GM23338 (cell line): ENCODE data around the gene CORO1C. TPM values are rescaled to one million over a fixed set of nuclear protein-coding genes. Genes with fewer than 3 reads are reported as not detected.

Source experiments
- ATAC-seq: fragments of 200-7000 bp; cut with Tn5 transposase; 3 replicates; pipeline ENCODE4 v1.9.1; 2020
- DNase-seq: peaks from one replicate; pipeline ENCODE4 v3.0.0-alpha.2; 2015; ENCODE audit warnings: low spot score
- H2AFZ ChIP-seq: fragments of 200-600 bp; sonication (generic); 2 replicates; pipeline ENCODE4 v1.8.0; 2016; ENCODE audit warnings: antibody characterized with exemption, mild to moderate bottlenecking, moderate library complexity
- H3F3A ChIP-seq: fragments of 200-600 bp; sonication (generic); replicated peaks from 2 replicates; pipeline ENCODE4 v1.8.0; 2017; ENCODE audit warnings: antibody characterized with exemption, mixed run types, low read depth
- H3K27ac ChIP-seq: fragments of 200-600 bp; sonication (generic); 2 replicates; pipeline ENCODE4 v1.6.1; 2016; ENCODE audit warnings: low read depth
- H3K27me3 ChIP-seq: fragments of 200-600 bp; sonication (generic); 2 replicates; pipeline ENCODE4 v1.8.0; 2016; ENCODE audit warnings: mild to moderate bottlenecking, mixed run types, moderate library complexity; ENCODE audit not compliant: insufficient read depth
- H3K36me3 ChIP-seq: fragments of 200-600 bp; sonication (generic); 2 replicates; pipeline ENCODE4 v1.8.0; 2016; ENCODE audit warnings: mild to moderate bottlenecking; ENCODE audit not compliant: insufficient read depth
- H3K4me1 ChIP-seq: fragments of 200-600 bp; sonication (generic); 2 replicates; pipeline ENCODE4 v1.8.0; 2016; ENCODE audit warnings: mild to moderate bottlenecking, moderate library complexity; ENCODE audit not compliant: insufficient read depth
- H3K4me2 ChIP-seq: fragments of 200-600 bp; sonication (generic); 2 replicates; pipeline ENCODE4 v1.7.1; 2017; ENCODE audit warnings: mixed run types
- H3K4me3 ChIP-seq: fragments of 200-600 bp; sonication (generic); 2 replicates; pipeline ENCODE4 v1.6.1; 2016; ENCODE audit warnings: mixed run types
- H3K79me2 ChIP-seq: fragments of 200-600 bp; sonication (generic); replicated peaks from 2 replicates; pipeline ENCODE4 v1.8.0; 2017; ENCODE audit warnings: mild to moderate bottlenecking; ENCODE audit not compliant: insufficient read depth
- H3K9me2 ChIP-seq: fragments of 200-600 bp; sonication (generic); 2 replicates; pipeline ENCODE4 v1.8.0; 2017; ENCODE audit not compliant: insufficient read depth
- H4K20me1 ChIP-seq: fragments of 200-600 bp; sonication (generic); replicated peaks from 2 replicates; pipeline ENCODE4 v1.8.0; 2017; ENCODE audit warnings: mild to moderate bottlenecking; ENCODE audit not compliant: insufficient read depth
- H3K27ac Mint-ChIP-seq: 2 replicates; pipeline ENCODE4 v1.8.0; 2020; ENCODE audit warnings: inconsistent platforms, mild to moderate bottlenecking, moderate library complexity, mixed read lengths
- H3K27me3 Mint-ChIP-seq: 3 replicates; pipeline ENCODE4 v1.8.0; 2022; ENCODE audit warnings: low read depth, mild to moderate bottlenecking, moderate library complexity, mixed read lengths, inconsistent platforms; ENCODE audit not compliant: insufficient read depth, poor library complexity
- H3K36me3 Mint-ChIP-seq: 3 replicates; pipeline ENCODE4 v1.8.0; 2021; ENCODE audit warnings: low read depth, mild to moderate bottlenecking, inconsistent platforms, moderate library complexity, mixed read lengths
- H3K4me1 Mint-ChIP-seq: 3 replicates; pipeline ENCODE4 v1.8.0; 2020; ENCODE audit warnings: mild to moderate bottlenecking, inconsistent platforms, mixed read lengths
- H3K4me3 Mint-ChIP-seq: 3 replicates; pipeline ENCODE4 v1.8.0; 2021; ENCODE audit warnings: moderate library complexity, mild to moderate bottlenecking, inconsistent platforms, mixed read lengths
- H3K9me3 Mint-ChIP-seq: 3 replicates; pipeline ENCODE4 v1.8.0; 2020; ENCODE audit warnings: moderate library complexity, mild to moderate bottlenecking, inconsistent platforms, mixed read lengths
- EZH2 ChIP-seq: fragments of 200-600 bp; sonication (generic); IDR thresholded peaks from one replicate; pipeline ENCODE4 v1.8.0; 2017; ENCODE audit warnings: antibody characterized with exemption, mild to moderate bottlenecking, low read depth; ENCODE audit not compliant: unreplicated experiment
- EZH2phosphoT487 ChIP-seq: fragments of 200-600 bp; sonication (generic); IDR thresholded peaks from one replicate; pipeline ENCODE4 v1.8.1; 2018; ENCODE audit warnings: antibody characterized with exemption; ENCODE audit not compliant: unreplicated experiment
- JUNB ChIP-seq: IDR thresholded peaks from one replicate; pipeline ENCODE4 v1.6.1; 2016; ENCODE audit warnings: antibody characterized with exemption; ENCODE audit not compliant: unreplicated experiment
- POLR2AphosphoS5 ChIP-seq: IDR thresholded peaks from 2 replicates; pipeline ENCODE4 v1.6.1; 2016; ENCODE audit warnings: antibody characterized with exemption, low read depth
- STAT1 ChIP-seq: IDR thresholded peaks from one replicate; pipeline ENCODE4 v1.6.1; 2016; ENCODE audit warnings: antibody characterized with exemption; ENCODE audit not compliant: unreplicated experiment
- ZNF114 ChIP-seq: fragments of 250-450 bp; sonication (Bioruptor Pico); IDR thresholded peaks from 2 replicates; pipeline ENCODE4 v1.5.0; 2020; ENCODE audit warnings: mild to moderate bottlenecking, moderate library complexity
- ZNF462 ChIP-seq: fragments of 250-450 bp; sonication (Bioruptor Pico); IDR thresholded peaks from 2 replicates; pipeline ENCODE4 v1.5.0; 2020; ENCODE audit warnings: mild to moderate bottlenecking, moderate library complexity
- polyA plus RNA-seq: library from polyadenylated mRNA; unstranded; fragments of >200 nt; fragmentation: Nextera tagmentation; extraction: Ambion mirVana; gene quantifications from 2 replicates; pipeline ENCODE4 v1.2.1, GENCODE V29; 2016
- total RNA-seq: library from RNA; depleted of rRNA; stranded (reverse); fragments of >200 nt; shearing (Covaris generic); gene quantifications from 2 replicates; pipeline ENCODE4 v1.2.3, GENCODE V29; 2014
- TF ChIP-seq, protein P1 (sequence below), 2 experiments: fragments of 200-600 bp in 1 of 2; sonication (generic) in 1 of 2; conservative IDR thresholded peaks; 2 replicates each; pipeline versions ENCODE4 v1.5.1 to v1.6.1; 2016 to 2017; ENCODE audit warnings: antibody characterized with exemption in 2 of 2, low read depth in 2 of 2, mild to moderate bottlenecking in 2 of 2, moderate library complexity in 1 of 2
- TF ChIP-seq, protein P2 (sequence below): IDR thresholded peaks from one replicate; pipeline ENCODE4 v1.6.1; 2018; ENCODE audit warnings: antibody characterized with exemption; ENCODE audit not compliant: unreplicated experiment

CORO1C gene
- total and polyA plus RNA-seq, 2 experiments from 2014 or later = 59.2 to 89.5 TPM

DNA sequence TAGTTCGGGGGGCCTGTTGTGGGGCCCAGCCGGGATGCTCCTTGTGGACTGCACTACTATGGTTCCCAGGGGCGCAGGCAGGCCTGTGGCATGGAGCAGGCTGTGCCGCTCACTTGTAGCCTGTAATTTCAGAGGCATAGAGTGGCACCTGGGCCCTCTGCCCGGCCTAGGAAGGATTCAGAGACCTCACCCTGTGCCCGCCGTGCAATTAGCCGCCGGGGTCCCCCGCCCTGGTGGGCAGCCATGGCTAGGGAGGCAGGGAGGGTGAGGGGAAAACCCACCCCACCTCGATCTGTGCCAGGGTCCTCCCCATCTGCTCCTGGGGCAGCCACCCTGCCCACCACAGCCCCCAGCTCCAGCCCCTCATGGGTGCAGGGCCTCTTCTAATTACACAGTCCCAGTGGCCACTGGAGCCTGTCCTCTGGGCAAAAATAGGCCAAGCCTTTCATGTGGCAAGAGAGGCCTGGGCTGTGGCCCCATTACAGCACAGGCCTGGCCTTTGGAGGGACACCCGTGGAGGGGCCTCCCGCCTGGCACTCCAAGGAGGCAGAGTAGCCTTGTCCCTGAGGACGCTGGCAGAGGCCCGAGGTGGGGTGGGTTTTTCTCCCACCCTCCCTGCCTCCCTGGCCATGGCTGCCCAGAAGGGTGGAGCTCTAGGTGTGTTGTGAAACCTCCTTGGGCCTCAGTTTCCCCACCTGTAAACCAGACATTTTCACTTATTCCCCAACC is 128.2 kb downstream of the CORO1C start:
- ATAC-seq = no peak
- peaks cover 8% of the 10 kb centered on the region for H3K27me3 Mint-ChIP-seq
- Histone ChIP-seq H3F3A (0 out of 2 replicates have a peak, but pooled peaks cover 6% of the 10 kb centered on the region), H4K20me1 (no peaks in the 10 kb centered on the region), H3K4me1 (no peaks in the 10 kb centered on the region), H3K27me3 (no peaks in the 10 kb centered on the region), H3K36me3 (no peaks in the 10 kb centered on the region), H3K4me3 (no peak overlapping the region), H3K9me2 (no peaks in the 10 kb centered on the region), H3K27ac (no peak overlapping the region), H2AFZ (no peak overlapping the region), H3K4me2 (no peak overlapping the region), H3K79me2 (no peaks in the 10 kb centered on the region)
- no peak for DNase-seq
- TF ChIP-seq STAT1 (no peak), EZH2phosphoT487 (no peak), JUNB (no peak), POLR2AphosphoS5 (no peak), EZH2 (no peak)
- TF ChIP-seq, protein P1, sequence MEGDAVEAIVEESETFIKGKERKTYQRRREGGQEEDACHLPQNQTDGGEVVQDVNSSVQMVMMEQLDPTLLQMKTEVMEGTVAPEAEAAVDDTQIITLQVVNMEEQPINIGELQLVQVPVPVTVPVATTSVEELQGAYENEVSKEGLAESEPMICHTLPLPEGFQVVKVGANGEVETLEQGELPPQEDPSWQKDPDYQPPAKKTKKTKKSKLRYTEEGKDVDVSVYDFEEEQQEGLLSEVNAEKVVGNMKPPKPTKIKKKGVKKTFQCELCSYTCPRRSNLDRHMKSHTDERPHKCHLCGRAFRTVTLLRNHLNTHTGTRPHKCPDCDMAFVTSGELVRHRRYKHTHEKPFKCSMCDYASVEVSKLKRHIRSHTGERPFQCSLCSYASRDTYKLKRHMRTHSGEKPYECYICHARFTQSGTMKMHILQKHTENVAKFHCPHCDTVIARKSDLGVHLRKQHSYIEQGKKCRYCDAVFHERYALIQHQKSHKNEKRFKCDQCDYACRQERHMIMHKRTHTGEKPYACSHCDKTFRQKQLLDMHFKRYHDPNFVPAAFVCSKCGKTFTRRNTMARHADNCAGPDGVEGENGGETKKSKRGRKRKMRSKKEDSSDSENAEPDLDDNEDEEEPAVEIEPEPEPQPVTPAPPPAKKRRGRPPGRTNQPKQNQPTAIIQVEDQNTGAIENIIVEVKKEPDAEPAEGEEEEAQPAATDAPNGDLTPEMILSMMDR (conservative IDR thresholded peaks at IDR 0.05; ENCODE audit: low read depth in 2 of 2) = no peak
- TF ChIP-seq, protein P2, sequence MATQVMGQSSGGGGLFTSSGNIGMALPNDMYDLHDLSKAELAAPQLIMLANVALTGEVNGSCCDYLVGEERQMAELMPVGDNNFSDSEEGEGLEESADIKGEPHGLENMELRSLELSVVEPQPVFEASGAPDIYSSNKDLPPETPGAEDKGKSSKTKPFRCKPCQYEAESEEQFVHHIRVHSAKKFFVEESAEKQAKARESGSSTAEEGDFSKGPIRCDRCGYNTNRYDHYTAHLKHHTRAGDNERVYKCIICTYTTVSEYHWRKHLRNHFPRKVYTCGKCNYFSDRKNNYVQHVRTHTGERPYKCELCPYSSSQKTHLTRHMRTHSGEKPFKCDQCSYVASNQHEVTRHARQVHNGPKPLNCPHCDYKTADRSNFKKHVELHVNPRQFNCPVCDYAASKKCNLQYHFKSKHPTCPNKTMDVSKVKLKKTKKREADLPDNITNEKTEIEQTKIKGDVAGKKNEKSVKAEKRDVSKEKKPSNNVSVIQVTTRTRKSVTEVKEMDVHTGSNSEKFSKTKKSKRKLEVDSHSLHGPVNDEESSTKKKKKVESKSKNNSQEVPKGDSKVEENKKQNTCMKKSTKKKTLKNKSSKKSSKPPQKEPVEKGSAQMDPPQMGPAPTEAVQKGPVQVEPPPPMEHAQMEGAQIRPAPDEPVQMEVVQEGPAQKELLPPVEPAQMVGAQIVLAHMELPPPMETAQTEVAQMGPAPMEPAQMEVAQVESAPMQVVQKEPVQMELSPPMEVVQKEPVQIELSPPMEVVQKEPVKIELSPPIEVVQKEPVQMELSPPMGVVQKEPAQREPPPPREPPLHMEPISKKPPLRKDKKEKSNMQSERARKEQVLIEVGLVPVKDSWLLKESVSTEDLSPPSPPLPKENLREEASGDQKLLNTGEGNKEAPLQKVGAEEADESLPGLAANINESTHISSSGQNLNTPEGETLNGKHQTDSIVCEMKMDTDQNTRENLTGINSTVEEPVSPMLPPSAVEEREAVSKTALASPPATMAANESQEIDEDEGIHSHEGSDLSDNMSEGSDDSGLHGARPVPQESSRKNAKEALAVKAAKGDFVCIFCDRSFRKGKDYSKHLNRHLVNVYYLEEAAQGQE = no peak
- no peaks in the 10 kb centered on the region for H3K36me3 Mint-ChIP-seq
- peaks cover 14% of the 10 kb centered on the region for H3K4me1 Mint-ChIP-seq
- H3K9me3 Mint-ChIP-seq = no peaks in the 10 kb centered on the region
- H3K4me3 Mint-ChIP-seq = no peak overlapping the region
- no peak overlapping the region for H3K27ac Mint-ChIP-seq

DNA sequence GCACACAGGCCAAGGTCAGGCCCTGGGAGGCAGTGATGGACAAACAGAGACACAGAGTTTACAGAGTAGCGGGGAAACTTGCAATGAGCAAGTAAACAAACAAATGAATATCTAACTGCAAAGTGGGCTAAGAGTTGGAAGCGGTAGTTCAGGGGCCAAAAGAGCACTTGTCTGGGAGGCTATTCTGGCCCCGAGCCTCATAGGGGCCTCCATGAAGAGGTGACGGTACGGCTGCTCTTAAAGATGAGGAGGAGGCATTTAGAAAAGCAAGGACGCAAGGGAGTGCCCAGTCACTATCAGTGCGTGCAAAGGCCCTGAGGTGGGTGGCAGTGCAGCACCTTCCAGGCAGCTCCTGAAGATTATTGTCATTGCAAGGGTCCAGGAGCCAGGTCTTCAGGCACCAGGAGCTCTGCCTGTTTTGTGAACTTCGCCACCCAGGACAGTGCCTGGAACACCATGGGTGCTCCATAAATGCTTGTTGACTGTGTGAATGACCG is 129.1 kb downstream of the CORO1C start:
- Mint-ChIP-seq H3K27ac (no peak overlapping the region), H3K27me3 (peaks cover 6% of the 10 kb centered on the region), H3K4me3 (no peak overlapping the region), H3K9me3 (no peaks in the 10 kb centered on the region), H3K4me1 (peaks cover 18% of the 10 kb centered on the region), H3K36me3 (no peaks in the 10 kb centered on the region)
- H3K4me2 ChIP-seq = no peak overlapping the region
- DNase-seq (no peak), ATAC-seq (no peak)
- H3K9me2 ChIP-seq = no peaks in the 10 kb centered on the region
- H3K4me3 ChIP-seq = no peak overlapping the region
- no peaks in the 10 kb centered on the region for H3K36me3 ChIP-seq
- H3K79me2 ChIP-seq = no peaks in the 10 kb centered on the region
- H3K4me1 ChIP-seq = no peaks in the 10 kb centered on the region
- H2AFZ ChIP-seq = no peak overlapping the region
- H3K27me3 ChIP-seq = no peaks in the 10 kb centered on the region
- H3F3A ChIP-seq = 0 out of 2 replicates have a peak, but pooled peaks cover 6% of the 10 kb centered on the region
- no peaks in the 10 kb centered on the region for H4K20me1 ChIP-seq
- no peak overlapping the region for H3K27ac ChIP-seq
- TF ChIP-seq ZNF114 = no peak
- TF ChIP-seq POLR2AphosphoS5 = no peak
- TF ChIP-seq ZNF462 (CRISPR knock-in tag) = no peak
